Measurements from ENCODE around the gene BCL7A. TPM values are rescaled to one million over a fixed set of nuclear protein-coding genes. Genes with fewer than 3 reads are reported as not detected.
"Not testable (repeated sequence)": the region's sequence is repeated elsewhere in the genome, so short reads cannot be mapped to it uniquely, and the experiment has no call there.

BCL7A gene
- total RNA-seq, 6 experiments from 2014 or later: 2.6 to 3.8 (median 3.4) TPM

DNA sequence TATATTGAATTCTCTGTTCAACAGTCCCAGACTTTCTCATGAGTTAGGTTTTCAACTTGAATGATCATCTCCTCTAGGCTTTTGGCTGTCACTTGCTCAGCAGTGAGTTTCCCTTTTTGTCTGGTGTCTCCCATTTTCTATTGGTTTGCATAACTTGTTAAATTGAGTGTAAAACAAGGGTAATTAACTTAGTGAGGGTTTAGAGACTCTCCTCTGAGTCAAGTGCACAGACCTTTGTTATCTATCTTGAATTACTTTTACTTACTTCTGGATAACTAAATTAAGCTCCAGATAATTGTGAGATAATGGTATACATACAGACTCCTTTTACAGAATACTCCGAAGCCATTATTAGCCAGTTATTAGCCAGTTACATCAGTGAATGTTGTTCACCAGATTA lies 78.9 kb downstream of the BCL7A start:
- no peaks in the 10 kb centered on the region for H3K9me3 Mint-ChIP-seq
- H3K4me1 Mint-ChIP-seq (ENCODE audit: low read depth): peaks cover 30% of the 10 kb centered on the region
- DNase-seq: no peak
- H3K4me3 Mint-ChIP-seq: no peak overlapping the region
- TF ChIP-seq CTCF (IDR thresholded peaks at IDR 0.05): no peak
- H3K36me3 Mint-ChIP-seq (ENCODE audit: low read depth): peaks cover 7% of the 10 kb centered on the region; the same call in 1 of the 2 replicates
- H3K27ac Mint-ChIP-seq: no peak overlapping the region
- H3K27me3 Mint-ChIP-seq (ENCODE audit: insufficient read depth): peaks cover 4% of the 10 kb centered on the region

DNA sequence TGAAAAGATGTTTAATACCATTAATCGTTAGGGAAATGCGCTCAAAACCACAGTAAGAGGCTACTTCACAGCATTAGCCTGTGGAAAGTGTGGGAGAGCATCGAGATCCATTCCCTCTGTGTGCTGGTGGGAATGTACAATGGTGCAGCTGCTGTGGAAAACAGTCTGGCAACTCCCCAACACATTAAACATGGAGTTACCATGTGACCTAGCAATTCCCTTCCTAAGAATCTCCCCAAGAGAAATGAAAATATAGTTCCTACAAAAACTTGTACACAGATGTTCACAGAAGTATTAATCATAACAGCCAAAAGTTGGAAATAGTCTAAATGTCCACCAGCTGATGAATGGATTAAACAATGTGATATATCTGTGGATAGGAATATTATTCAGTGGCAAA lies 80.6 kb downstream of the BCL7A start:
- no peak for DNase-seq
- H3K9me3 Mint-ChIP-seq: no peaks in the 10 kb centered on the region
- H3K4me1 Mint-ChIP-seq (ENCODE audit: low read depth): peaks cover 33% of the 10 kb centered on the region
- H3K27me3 Mint-ChIP-seq (ENCODE audit: insufficient read depth): peaks cover 3% of the 10 kb centered on the region; the same call in 1 of the 2 replicates
- peaks cover 7% of the 10 kb centered on the region; the same call in 1 of the 2 replicates for H3K36me3 Mint-ChIP-seq (ENCODE audit: low read depth)
- no peak for TF ChIP-seq CTCF (IDR thresholded peaks at IDR 0.05)
- H3K4me3 Mint-ChIP-seq: no peak overlapping the region
- no peak overlapping the region for H3K27ac Mint-ChIP-seq

- H3K36me3 Mint-ChIP-seq (ENCODE audit: low read depth): peaks cover 7% of the 10 kb centered on the region; the same call in 1 of the 2 replicates
- no peak overlapping the region for H3K27ac Mint-ChIP-seq
- TF ChIP-seq CTCF (IDR thresholded peaks at IDR 0.05): no peak
- DNase-seq: no peak
- H3K9me3 Mint-ChIP-seq: no peaks in the 10 kb centered on the region
- H3K27me3 Mint-ChIP-seq (ENCODE audit: insufficient read depth): peaks cover 1% of the 10 kb centered on the region; the same call in 1 of the 2 replicates
- peaks cover 37% of the 10 kb centered on the region for H3K4me1 Mint-ChIP-seq (ENCODE audit: low read depth)
- H3K4me3 Mint-ChIP-seq: no peak overlapping the region
Observed at GRCh38 chr12:122104844-122105243, 83.2 kb downstream of the BCL7A start.

- H3K27me3 Mint-ChIP-seq (ENCODE audit: insufficient read depth); H3K9me3 Mint-ChIP-seq; H3K27ac Mint-ChIP-seq; H3K4me3 Mint-ChIP-seq; H3K36me3 Mint-ChIP-seq (ENCODE audit: low read depth); DNase-seq: not testable (repeated sequence)
- peaks cover 34% of the 10 kb centered on the region for H3K4me1 Mint-ChIP-seq (ENCODE audit: low read depth)
Observed at GRCh38 chr12:122105496-122105895, 83.8 kb downstream of the BCL7A start.

GRCh38 chr12:122106843-122107242 lies 85.2 kb downstream of the BCL7A start:
- Mint-ChIP-seq H3K4me3 (no peak overlapping the region), H3K27me3 (ENCODE audit: insufficient read depth) (peaks cover 1% of the 10 kb centered on the region; the same call in 1 of the 2 replicates), H3K9me3 (no peaks in the 10 kb centered on the region), H3K36me3 (ENCODE audit: low read depth) (peaks cover 7% of the 10 kb centered on the region; the same call in 1 of the 2 replicates), H3K27ac (peak overlapping the region; percentile 63), H3K4me1 (ENCODE audit: low read depth) (peaks cover 40% of the 10 kb centered on the region)
- DNase-seq: no peak
- no peak for TF ChIP-seq CTCF (IDR thresholded peaks at IDR 0.05)

GRCh38 chr12:122107261-122107660 lies 85.6 kb downstream of the BCL7A start:
- peaks cover 7% of the 10 kb centered on the region; the same call in 1 of the 2 replicates for H3K36me3 Mint-ChIP-seq (ENCODE audit: low read depth)
- H3K27ac Mint-ChIP-seq: peak overlapping the region; percentile 63
- no peaks in the 10 kb centered on the region for H3K9me3 Mint-ChIP-seq
- H3K4me3 Mint-ChIP-seq: 0 out of 2 replicates have a peak overlapping the region, but pooled peaks have one; percentile 9
- no peak for TF ChIP-seq CTCF (IDR thresholded peaks at IDR 0.05)
- DNase-seq: peak; percentile 57
- H3K27me3 Mint-ChIP-seq (ENCODE audit: insufficient read depth): peaks cover 1% of the 10 kb centered on the region; the same call in 1 of the 2 replicates
- peaks cover 44% of the 10 kb centered on the region for H3K4me1 Mint-ChIP-seq (ENCODE audit: low read depth)

Measured in HFFc6 (cell line).